DMS53 (cell line): Measurements from ENCODE around the gene STXBP6.
A peak's percentile ranks its signal among the peaks of the same experiment; 100 is the strongest.
"Not testable (repeated sequence)": the region's sequence is repeated elsewhere in the genome, so short reads cannot be mapped to it uniquely, and the experiment has no call there.

Experiments
- DNase-seq: peaks from one replicate; lab custom pipeline; 2025; lab: John Stamatoyannopoulos, UW

The STXBP6 gene

GRCh38 chr14:24857277-24857676 lies 192.7 kb downstream of the STXBP6 start:
- no peak for DNase-seq

DNA sequence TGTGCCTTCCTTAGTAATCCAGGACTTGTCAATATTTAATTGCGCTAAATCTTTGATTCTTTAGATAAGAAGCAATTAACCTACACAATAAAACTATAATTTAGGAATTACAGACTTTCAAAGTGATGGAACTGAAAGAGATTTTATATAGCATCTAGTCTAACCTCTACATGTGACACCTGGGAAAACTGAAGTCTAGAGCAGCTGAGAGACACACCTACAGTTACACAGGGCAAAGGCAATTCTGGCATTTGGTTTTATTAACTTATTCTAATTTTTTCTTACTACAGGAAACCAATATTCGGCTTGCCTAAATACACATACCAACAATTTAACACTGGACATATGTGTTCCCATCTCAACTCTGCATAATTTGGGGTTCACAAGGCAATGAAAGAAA lies 196.5 kb downstream of the STXBP6 start:
- no peak for DNase-seq

GRCh38 chr14:24852312-24853060 lies 197.5 kb downstream of the STXBP6 start:
- DNase-seq, result no peak

DNA sequence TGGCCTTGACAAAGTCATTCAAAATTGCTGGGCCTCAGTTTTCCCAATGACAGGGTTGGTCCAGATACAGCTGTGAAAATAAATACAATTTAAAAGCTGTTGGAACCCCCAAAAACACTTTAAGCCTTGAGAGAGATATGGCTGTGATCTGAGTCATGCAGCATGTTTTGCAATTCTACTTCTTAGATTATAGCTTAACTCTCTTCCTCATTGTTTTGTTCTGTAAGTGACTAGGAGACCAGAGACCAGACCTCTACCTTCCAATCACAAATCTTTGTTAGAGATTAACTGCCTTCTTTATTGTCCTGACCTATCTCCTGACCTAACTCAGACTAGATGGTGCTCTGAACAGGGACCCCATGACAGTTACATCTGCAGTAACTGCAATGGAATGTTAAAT lies 198.1 kb downstream of the STXBP6 start:
- no peak for DNase-seq

- no peak for DNase-seq
Observed at GRCh38 chr14:24851406-24851805, 198.5 kb downstream of the STXBP6 start.

- no peak for DNase-seq
Observed at GRCh38 chr14:24850072-24850471, 199.9 kb downstream of the STXBP6 start.

DNA sequence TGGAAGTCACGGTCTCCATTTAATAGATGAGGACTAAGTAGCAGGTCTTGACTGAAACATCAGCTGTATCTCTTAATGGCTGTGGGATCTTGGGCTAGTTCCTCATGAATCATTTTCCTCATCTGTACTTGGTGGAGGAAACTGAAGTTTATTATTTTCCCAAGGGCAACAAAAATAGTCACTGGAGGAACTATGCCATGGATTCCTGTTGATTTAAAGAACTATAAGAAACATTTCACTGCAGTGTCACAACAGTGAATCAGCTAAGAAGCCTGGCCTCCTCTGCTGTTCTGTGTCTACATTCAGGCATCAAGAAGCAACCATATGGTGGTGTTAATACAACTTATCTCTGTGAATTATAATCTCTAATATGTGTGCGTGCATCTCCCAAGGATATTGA lies 200.5 kb downstream of the STXBP6 start:
- no peak for DNase-seq

DNA sequence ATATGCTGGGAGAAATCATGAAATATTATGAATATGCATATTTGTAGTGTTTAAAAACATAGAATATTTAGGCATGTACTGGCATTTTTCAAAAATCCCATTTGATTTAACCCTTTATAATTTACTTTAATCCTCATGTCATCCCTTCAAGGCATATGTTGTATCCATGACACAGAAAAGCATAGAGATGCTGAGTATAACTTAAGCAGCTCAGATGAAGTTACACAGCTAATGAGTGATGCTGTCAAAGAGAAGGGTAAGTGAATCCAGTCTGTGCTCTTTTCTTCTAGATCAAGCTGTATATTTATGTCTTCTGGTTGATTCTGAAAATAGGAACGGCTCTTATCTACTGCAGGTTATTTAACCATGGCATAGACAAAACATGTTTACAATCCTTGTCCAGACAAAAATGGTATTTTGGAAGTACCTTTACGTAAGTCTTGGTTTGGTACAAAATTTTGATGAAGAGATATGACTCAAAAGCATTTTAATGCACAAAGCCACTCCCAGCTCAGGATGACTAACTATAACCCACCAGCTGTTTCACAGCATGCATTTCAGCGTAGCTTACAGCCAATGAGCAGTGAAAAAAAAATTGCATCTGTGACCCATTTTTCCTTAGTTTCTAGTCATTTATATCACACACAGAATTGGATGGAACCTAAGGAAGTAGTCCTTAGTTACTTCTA lies 201.7 kb downstream of the STXBP6 start:
- no peak for DNase-seq

GRCh38 chr14:24847568-24848095 lies 202.3 kb downstream of the STXBP6 start:
- no peak for DNase-seq

DNA sequence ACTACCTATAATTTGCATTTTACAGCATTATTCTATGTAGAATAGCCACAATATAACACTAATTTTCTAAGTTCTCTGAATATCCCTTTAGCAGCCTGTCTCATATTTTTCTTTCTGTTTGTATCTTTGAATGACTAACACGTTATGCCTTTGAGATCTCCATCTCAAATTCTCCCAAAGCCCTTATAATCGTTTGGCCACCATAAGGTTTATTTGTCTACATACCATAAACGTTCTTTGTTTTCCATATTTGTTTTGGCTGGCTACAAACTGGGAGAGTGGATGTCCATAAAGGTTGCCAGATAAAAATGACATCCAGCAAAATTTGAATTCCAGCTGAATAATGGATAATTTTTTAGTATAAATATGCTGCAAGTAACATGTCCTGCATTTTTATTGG lies 203.7 kb downstream of the STXBP6 start:
- peak; percentile 5 for DNase-seq

GRCh38 chr14:24845851-24846250 lies 204.1 kb downstream of the STXBP6 start:
- DNase-seq, result no peak

DNA sequence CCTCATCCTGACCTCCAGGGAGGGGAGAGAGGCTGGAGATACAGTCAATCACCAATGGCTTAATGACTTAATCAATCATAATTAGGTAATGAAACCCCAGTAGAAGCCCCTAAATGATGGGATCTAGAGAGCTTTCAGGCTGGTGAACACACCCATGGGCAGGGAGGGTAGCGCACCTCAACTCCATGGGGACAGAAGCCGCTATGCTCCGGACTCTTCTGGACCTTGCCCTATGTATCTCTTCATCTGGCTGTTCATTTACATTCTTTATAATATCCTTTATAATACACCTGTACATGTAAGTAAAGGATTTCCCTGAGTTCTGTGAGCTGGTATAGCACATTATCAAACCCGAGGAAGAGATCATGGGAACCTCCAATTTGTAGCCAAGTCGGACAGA lies 205.9 kb downstream of the STXBP6 start:
- DNase-seq, result no peak

GRCh38 chr14:24843494-24843893 lies 206.5 kb downstream of the STXBP6 start:
- DNase-seq, result peak; percentile 3

- DNase-seq, result no peak
Observed at GRCh38 chr14:24840204-24840893, 209.6 kb downstream of the STXBP6 start.

- DNase-seq, result peak; percentile 63
Observed at GRCh38 chr14:24839617-24840203, 210.2 kb downstream of the STXBP6 start.

- peak; percentile 15 for DNase-seq
Observed at GRCh38 chr14:24838945-24839616, 210.9 kb downstream of the STXBP6 start.

GRCh38 chr14:24837280-24838046 lies 212.5 kb downstream of the STXBP6 start:
- DNase-seq, result no peak

DNA sequence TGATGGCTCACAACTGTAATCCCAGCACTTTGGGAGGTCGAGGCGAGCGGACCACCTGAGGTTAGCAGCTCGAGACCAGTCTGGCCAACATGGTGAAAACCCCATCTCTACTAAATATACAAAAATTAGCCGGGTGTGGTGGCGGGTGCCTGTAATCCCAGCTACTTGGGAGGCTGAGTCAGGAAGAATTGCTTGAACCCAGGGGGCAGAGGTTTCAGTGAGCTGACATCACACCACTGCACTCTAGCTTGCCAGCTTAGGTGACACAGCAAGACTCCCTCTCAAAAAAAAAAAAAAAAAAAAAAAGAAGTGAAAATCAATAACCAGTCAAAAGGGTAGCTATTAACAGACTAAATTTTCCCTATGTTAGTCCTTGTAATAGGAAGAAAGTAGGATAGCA lies 213.6 kb downstream of the STXBP6 start:
- DNase-seq, result not testable (repeated sequence)

DNA sequence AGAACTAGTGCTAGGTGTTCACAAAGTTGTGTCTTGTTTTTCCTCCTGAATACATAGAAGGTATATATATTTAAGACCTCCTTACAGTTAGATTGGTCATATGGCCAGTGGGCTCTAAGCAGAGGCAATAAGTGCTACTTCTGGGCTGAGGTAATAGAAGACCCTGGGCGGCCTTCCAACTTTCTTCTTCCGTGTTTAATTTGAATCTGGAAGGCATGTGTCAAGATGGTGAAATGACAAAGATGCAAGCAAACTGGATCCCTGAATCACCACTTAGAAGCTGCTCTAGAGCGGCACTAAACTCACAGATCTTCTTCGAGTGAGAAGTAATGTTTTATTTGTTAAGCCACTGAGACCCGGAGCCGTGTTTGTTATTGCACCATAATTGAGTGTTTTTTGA lies 215.0 kb downstream of the STXBP6 start:
- no peak for DNase-seq

DNA sequence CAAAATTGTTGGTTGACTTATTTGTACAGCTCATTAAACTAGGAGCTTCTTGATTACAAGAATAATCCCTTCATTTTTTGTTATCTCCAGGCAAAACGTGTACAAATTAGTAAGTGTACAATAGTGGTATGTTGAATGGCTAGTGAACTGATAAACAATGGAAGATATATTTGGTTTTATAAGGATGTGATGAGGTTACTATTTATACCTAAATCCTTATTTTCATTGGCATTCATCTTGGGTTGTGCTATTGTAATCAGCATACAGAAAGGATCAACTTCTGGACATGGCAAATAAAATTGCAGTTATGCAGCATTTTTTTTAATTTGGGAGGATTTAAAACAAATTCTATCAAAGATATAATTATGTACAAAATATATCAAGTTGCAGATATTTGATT lies 216.6 kb downstream of the STXBP6 start:
- DNase-seq, result no peak

DNA sequence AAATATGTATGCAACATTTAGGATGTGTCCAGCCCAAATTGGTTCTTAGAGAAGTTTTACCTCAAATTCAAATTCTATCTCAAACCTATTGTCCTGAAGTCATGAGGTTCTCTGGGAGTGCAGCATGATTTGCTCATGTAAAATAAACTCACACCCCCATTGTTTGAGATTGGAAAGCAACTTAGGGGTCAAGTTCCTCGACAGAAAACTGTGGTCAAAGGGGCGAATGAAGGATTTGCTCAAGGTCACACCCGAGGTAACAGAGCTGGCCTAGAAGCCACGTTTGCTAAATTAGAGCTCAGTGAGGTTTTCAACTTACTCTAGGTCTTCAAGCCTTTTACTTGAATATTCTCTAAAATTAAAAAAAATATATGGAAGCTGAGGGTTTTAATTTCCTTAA lies 218.3 kb downstream of the STXBP6 start:
- DNase-seq, result no peak
